Neural cell (in vitro differentiated cells): Measurements from ENCODE around the gene MAT1A. TPM values are rescaled to one million over a fixed set of nuclear protein-coding genes. Genes with fewer than 3 reads are reported as not detected.

ENCODE experiments used
- H2AFZ ChIP-seq: fragments of 200-600, 300-800 bp; sonication (generic), shearing (Covaris generic); 2 replicates; pipeline ENCODE4 v1.6.0; 2014; ENCODE audit warnings: low read depth, mild to moderate bottlenecking, antibody characterized with exemption, low read length, moderate library complexity
- H3F3A ChIP-seq: fragments of 200-600 bp; shearing (Covaris generic); 2 replicates; pipeline ENCODE4 v1.6.1; 2016; ENCODE audit warnings: mild to moderate bottlenecking, moderate library complexity, mixed read lengths, antibody characterized with exemption, low read length; ENCODE audit not compliant: insufficient read depth, poor library complexity, severe bottlenecking
- H3K27ac ChIP-seq: fragments of 200-600, 300-800 bp; sonication (generic), shearing (Covaris generic); 2 replicates; pipeline ENCODE4 v1.5.1; 2014; ENCODE audit warnings: mild to moderate bottlenecking, low read length, moderate library complexity
- H3K27me3 ChIP-seq: fragments of 300-800, 200-600 bp; sonication (generic), shearing (Covaris generic); 2 replicates; pipeline ENCODE4 v1.6.0; 2014; ENCODE audit warnings: mild to moderate bottlenecking, low read depth, low read length, moderate library complexity; ENCODE audit not compliant: insufficient read depth
- H3K36me3 ChIP-seq: fragments of 300-800, 200-600 bp; sonication (generic), shearing (Covaris generic); 2 replicates; pipeline ENCODE4 v1.5.1; 2014; ENCODE audit warnings: mild to moderate bottlenecking, antibody characterized with exemption, low read length, moderate library complexity; ENCODE audit not compliant: insufficient read depth
- H3K4me2 ChIP-seq: fragments of 300-800, 200-600 bp; sonication (generic), shearing (Covaris generic); 2 replicates; pipeline ENCODE4 v1.6.0; 2014; ENCODE audit warnings: mild to moderate bottlenecking, low read length
- H3K4me3 ChIP-seq: fragments of 300-800, 200-600 bp; sonication (generic), shearing (Covaris generic); 2 replicates; pipeline ENCODE4 v1.5.1; 2014; ENCODE audit warnings: mild to moderate bottlenecking, low read length, moderate library complexity
- H3K79me2 ChIP-seq: fragments of 200-600 bp; shearing (Covaris generic); replicated peaks from 2 replicates; pipeline ENCODE4 v1.6.0; 2014; ENCODE audit warnings: mild to moderate bottlenecking, low read length, moderate library complexity; ENCODE audit not compliant: insufficient read depth
- H3K9ac ChIP-seq: fragments of 300-800, 200-600 bp; sonication (generic), shearing (Covaris generic); 2 replicates; pipeline ENCODE4 v1.6.1; 2016; ENCODE audit warnings: mild to moderate bottlenecking, low read length, mixed read lengths
- H3K9me2 ChIP-seq: fragments of 200-600 bp; shearing (Covaris generic); 2 replicates; pipeline ENCODE4 v1.6.1; 2016; ENCODE audit warnings: mild to moderate bottlenecking, low read length, mixed read lengths; ENCODE audit not compliant: insufficient read depth
- H3K9me3 ChIP-seq: fragments of 200-600, 300-800 bp; sonication (generic), shearing (Covaris generic); 2 replicates; pipeline ENCODE4 v1.6.1; 2016; ENCODE audit warnings: mild to moderate bottlenecking, mixed run types, low read length, moderate library complexity, mixed read lengths
- H4K20me1 ChIP-seq: fragments of 200-600 bp; shearing (Covaris generic); 2 replicates; pipeline ENCODE4 v1.6.1; 2016; ENCODE audit warnings: mild to moderate bottlenecking, mixed run types; ENCODE audit not compliant: insufficient read depth
- EP300 ChIP-seq: fragments of 450-650 bp; conservative IDR thresholded peaks from 2 replicates; pipeline ENCODE4 v1.6.1; 2014; ENCODE audit warnings: antibody characterized with exemption, mild to moderate bottlenecking, moderate library complexity; ENCODE audit not compliant: poor library complexity, severe bottlenecking
- EZH2 ChIP-seq: fragments of 200-600, 300-800 bp; shearing (Covaris generic), sonication (generic); IDR thresholded peaks from 2 replicates; pipeline ENCODE4 v1.6.1; 2014; ENCODE audit warnings: antibody characterized with exemption, low read length, borderline replicate concordance, mild to moderate bottlenecking; ENCODE audit not compliant: insufficient read depth, poor library complexity, severe bottlenecking
- MXI1 ChIP-seq: fragments of 450-650 bp; conservative IDR thresholded peaks from 2 replicates; pipeline ENCODE4 v1.6.1; 2014; ENCODE audit warnings: antibody characterized with exemption, mild to moderate bottlenecking; ENCODE audit not compliant: poor library complexity, severe bottlenecking
- POLR2AphosphoS5 ChIP-seq: IDR thresholded peaks from 2 replicates; pipeline ENCODE4 v1.6.1; 2012
- RAD21 ChIP-seq: fragments of 450-650 bp; conservative IDR thresholded peaks from 2 replicates; pipeline ENCODE4 v1.6.1; 2014; ENCODE audit warnings: antibody characterized with exemption, mild to moderate bottlenecking, moderate library complexity
- SMC3 ChIP-seq: fragments of 450-650 bp; conservative IDR thresholded peaks from 2 replicates; pipeline ENCODE4 v1.6.1; 2014; ENCODE audit warnings: antibody characterized with exemption, mild to moderate bottlenecking, moderate library complexity; ENCODE audit not compliant: poor library complexity
- TAF1 ChIP-seq: IDR thresholded peaks from 2 replicates; pipeline ENCODE4 v1.6.1; 2012; ENCODE audit warnings: low read depth
- polyA plus RNA-seq: library from polyadenylated mRNA; depleted of rRNA; stranded (reverse); fragments of >200 nt; gene quantifications from 2 replicates; pipeline ENCODE4 v1.2.3, GENCODE V29; 2014
- TF ChIP-seq, protein P1 (sequence below): IDR thresholded peaks from 2 replicates; pipeline ENCODE4 v1.6.1; 2012; ENCODE audit warnings: borderline replicate concordance
- TF ChIP-seq, protein P2 (sequence below): fragments of 450-650 bp; IDR thresholded peaks from 2 replicates; pipeline ENCODE4 v1.5.1; 2014; ENCODE audit warnings: antibody characterized with exemption, mild to moderate bottlenecking, moderate library complexity; ENCODE audit not compliant: poor library complexity, severe bottlenecking

The MAT1A gene
- polyA plus RNA-seq, 1 donor from 2014 or later = not detected

DNA sequence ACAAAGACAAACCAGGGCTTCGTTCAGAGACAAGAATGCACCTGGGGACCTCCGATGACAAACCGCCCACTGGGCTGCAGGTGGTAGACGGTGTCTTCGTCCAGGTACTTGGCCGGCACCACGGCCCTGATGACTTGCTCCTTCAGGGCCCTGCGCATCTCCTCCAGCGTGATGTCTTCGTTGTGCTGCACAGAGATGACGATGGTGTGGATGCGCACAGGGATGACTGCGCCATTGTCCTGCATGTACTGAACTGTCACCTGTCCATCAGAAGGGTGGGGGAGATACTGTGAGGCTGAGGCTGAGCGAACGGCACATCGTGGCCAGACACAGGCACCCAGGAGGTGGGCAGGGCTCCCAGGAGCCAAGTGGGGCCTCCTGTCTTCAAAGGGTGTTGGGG, 13.1 kb downstream of the MAT1A start:
- Histone ChIP-seq H3F3A (no peaks in the 10 kb centered on the region), H4K20me1 (no peaks in the 10 kb centered on the region), H2AFZ (no peak overlapping the region), H3K4me2 (no peak overlapping the region), H3K36me3 (no peaks in the 10 kb centered on the region), H3K9me2 (no peaks in the 10 kb centered on the region), H3K27ac (no peak overlapping the region), H3K9me3 (no peaks in the 10 kb centered on the region), H3K4me3 (no peak overlapping the region), H3K27me3 (no peaks in the 10 kb centered on the region), H3K9ac (no peak overlapping the region), H3K79me2 (no peaks in the 10 kb centered on the region)
- no peak for TF ChIP-seq EZH2
- TF ChIP-seq POLR2AphosphoS5 = no peak
- TF ChIP-seq, protein P1, sequence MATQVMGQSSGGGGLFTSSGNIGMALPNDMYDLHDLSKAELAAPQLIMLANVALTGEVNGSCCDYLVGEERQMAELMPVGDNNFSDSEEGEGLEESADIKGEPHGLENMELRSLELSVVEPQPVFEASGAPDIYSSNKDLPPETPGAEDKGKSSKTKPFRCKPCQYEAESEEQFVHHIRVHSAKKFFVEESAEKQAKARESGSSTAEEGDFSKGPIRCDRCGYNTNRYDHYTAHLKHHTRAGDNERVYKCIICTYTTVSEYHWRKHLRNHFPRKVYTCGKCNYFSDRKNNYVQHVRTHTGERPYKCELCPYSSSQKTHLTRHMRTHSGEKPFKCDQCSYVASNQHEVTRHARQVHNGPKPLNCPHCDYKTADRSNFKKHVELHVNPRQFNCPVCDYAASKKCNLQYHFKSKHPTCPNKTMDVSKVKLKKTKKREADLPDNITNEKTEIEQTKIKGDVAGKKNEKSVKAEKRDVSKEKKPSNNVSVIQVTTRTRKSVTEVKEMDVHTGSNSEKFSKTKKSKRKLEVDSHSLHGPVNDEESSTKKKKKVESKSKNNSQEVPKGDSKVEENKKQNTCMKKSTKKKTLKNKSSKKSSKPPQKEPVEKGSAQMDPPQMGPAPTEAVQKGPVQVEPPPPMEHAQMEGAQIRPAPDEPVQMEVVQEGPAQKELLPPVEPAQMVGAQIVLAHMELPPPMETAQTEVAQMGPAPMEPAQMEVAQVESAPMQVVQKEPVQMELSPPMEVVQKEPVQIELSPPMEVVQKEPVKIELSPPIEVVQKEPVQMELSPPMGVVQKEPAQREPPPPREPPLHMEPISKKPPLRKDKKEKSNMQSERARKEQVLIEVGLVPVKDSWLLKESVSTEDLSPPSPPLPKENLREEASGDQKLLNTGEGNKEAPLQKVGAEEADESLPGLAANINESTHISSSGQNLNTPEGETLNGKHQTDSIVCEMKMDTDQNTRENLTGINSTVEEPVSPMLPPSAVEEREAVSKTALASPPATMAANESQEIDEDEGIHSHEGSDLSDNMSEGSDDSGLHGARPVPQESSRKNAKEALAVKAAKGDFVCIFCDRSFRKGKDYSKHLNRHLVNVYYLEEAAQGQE = no peak
- TF ChIP-seq TAF1 = no peak
- no peak for TF ChIP-seq MXI1
- no peak for TF ChIP-seq SMC3
- TF ChIP-seq, protein P2, sequence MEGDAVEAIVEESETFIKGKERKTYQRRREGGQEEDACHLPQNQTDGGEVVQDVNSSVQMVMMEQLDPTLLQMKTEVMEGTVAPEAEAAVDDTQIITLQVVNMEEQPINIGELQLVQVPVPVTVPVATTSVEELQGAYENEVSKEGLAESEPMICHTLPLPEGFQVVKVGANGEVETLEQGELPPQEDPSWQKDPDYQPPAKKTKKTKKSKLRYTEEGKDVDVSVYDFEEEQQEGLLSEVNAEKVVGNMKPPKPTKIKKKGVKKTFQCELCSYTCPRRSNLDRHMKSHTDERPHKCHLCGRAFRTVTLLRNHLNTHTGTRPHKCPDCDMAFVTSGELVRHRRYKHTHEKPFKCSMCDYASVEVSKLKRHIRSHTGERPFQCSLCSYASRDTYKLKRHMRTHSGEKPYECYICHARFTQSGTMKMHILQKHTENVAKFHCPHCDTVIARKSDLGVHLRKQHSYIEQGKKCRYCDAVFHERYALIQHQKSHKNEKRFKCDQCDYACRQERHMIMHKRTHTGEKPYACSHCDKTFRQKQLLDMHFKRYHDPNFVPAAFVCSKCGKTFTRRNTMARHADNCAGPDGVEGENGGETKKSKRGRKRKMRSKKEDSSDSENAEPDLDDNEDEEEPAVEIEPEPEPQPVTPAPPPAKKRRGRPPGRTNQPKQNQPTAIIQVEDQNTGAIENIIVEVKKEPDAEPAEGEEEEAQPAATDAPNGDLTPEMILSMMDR = no peak
- TF ChIP-seq RAD21 = no peak
- TF ChIP-seq EP300 = no peak

DNA sequence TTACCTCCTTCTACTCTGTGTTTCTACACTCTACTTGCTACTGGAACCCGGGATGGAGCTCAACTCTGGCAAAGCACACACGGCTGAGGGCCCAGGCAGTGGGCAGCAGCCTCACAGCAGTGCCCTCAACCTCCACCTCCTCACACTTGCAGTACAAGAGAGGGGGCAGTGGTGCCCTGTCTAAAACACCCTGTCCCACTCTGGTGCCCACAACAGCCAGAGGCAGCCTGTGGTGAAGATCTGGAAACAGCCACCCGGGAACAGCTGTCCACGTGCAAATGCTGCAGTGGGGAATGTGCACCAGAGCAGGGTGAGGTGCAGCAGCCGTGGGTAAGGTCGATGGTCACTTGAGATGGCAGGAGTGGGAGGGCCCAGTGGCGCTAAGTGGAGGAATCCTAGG, 13.7 kb downstream of the MAT1A start:
- no peaks in the 10 kb centered on the region for H3K9me3 ChIP-seq
- H3K9me2 ChIP-seq = no peaks in the 10 kb centered on the region
- H3K4me2 ChIP-seq = no peak overlapping the region
- no peaks in the 10 kb centered on the region for H3K27me3 ChIP-seq
- TF ChIP-seq POLR2AphosphoS5 (no peak), EP300 (no peak), EZH2 (no peak), SMC3 (no peak), TAF1 (no peak), RAD21 (no peak), MXI1 (no peak)
- TF ChIP-seq, protein P2 = no peak
- TF ChIP-seq, protein P1 = no peak
- no peaks in the 10 kb centered on the region for H3K79me2 ChIP-seq
- no peaks in the 10 kb centered on the region for H4K20me1 ChIP-seq
- no peak overlapping the region for H3K4me3 ChIP-seq
- no peak overlapping the region for H3K27ac ChIP-seq
- H3F3A ChIP-seq = no peaks in the 10 kb centered on the region
- H3K36me3 ChIP-seq = no peaks in the 10 kb centered on the region
- no peak overlapping the region for H2AFZ ChIP-seq
- no peak overlapping the region for H3K9ac ChIP-seq
